ENCODE measurements around the gene PRCP.

The PRCP gene

DNA sequence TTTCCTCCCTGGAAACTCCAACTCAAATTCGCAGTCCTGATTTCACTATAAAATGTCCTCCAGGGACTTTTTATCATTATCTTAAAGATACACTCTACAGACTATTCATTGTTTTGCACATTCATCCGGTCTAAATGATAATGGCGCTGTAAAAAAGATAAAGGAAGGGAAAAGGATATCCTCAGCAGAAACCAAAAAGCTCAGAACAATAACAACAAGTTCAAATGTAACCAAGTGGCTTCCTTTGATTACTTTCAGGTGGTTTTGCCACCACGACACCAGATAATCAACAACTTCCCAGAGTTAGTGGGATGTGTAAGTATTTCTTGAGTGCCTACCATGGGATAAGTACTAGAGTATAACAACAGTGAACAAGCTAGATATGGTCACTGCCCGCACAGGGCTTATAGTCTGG is 26.3 kb downstream of the PRCP start:
- Histone ChIP-seq H3K27me3 (replicated peaks; ENCODE audit: control insufficient read depth, insufficient read depth, low read length) (no peaks in the 10 kb centered on the region), H3K36me3 (ENCODE audit: control insufficient read depth, insufficient read depth, low read length) (no peaks in the 10 kb centered on the region), H3K4me3 (replicated peaks; ENCODE audit: low read depth, low read length) (no peak overlapping the region)
- DNase-seq (ENCODE audit: extremely low read depth, insufficient read length): no peak
- no peak for TF ChIP-seq CTCF (IDR thresholded peaks at IDR 0.05; ENCODE audit: insufficient read depth, low read length, poor library complexity, severe bottlenecking)

GRCh38 chr11:82872377-82873150 is 27.7 kb downstream of the PRCP start:
- H3K27me3 ChIP-seq (replicated peaks; ENCODE audit: control insufficient read depth, insufficient read depth, low read length): no peaks in the 10 kb centered on the region
- no peak for DNase-seq (ENCODE audit: extremely low read depth, insufficient read length)
- no peak for TF ChIP-seq CTCF (IDR thresholded peaks at IDR 0.05; ENCODE audit: insufficient read depth, low read length, poor library complexity, severe bottlenecking)
- no peaks in the 10 kb centered on the region for H3K36me3 ChIP-seq (ENCODE audit: control insufficient read depth, insufficient read depth, low read length)
- H3K4me3 ChIP-seq (replicated peaks; ENCODE audit: low read depth, low read length): no peak overlapping the region

- H3K27me3 ChIP-seq (replicated peaks; ENCODE audit: control insufficient read depth, insufficient read depth, low read length): no peaks in the 10 kb centered on the region
- no peak for TF ChIP-seq CTCF (IDR thresholded peaks at IDR 0.05; ENCODE audit: insufficient read depth, low read length, poor library complexity, severe bottlenecking)
- no peaks in the 10 kb centered on the region for H3K36me3 ChIP-seq (ENCODE audit: control insufficient read depth, insufficient read depth, low read length)
- no peak overlapping the region for H3K4me3 ChIP-seq (replicated peaks; ENCODE audit: low read depth, low read length)
- no peak for DNase-seq (ENCODE audit: extremely low read depth, insufficient read length)
Observed at GRCh38 chr11:82871646-82872045, 28.6 kb downstream of the PRCP start.

DNA sequence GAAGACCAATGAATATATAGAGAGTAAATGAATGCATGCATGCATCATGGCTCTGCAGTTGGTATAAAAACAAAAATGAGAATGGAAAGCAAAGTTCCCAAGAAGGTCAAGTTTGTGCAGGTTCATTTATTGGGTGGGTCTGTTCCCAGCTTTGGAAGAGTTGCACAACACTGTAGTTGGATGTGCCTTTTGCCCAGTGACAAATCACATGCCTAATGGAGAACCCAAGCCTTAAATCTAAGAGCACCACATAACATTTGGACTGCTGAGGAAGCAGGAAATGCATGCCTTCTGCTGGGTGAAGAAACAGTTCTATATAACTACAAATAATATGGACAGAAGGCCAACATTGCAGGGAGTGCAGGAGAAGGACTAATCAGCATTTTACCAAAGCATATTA is 30.6 kb downstream of the PRCP start:
- DNase-seq (ENCODE audit: extremely low read depth, insufficient read length): no peak

GRCh38 chr11:82867495-82868082 is 32.6 kb downstream of the PRCP start:
- Histone ChIP-seq H3K36me3 (ENCODE audit: control insufficient read depth, insufficient read depth, low read length) (no peaks in the 10 kb centered on the region), H3K4me3 (replicated peaks; ENCODE audit: low read depth, low read length) (no peak overlapping the region), H3K27me3 (replicated peaks; ENCODE audit: control insufficient read depth, insufficient read depth, low read length) (no peaks in the 10 kb centered on the region)
- peak; percentile 50 for TF ChIP-seq CTCF (IDR thresholded peaks at IDR 0.05; ENCODE audit: insufficient read depth, low read length, poor library complexity, severe bottlenecking)
- DNase-seq (ENCODE audit: extremely low read depth, insufficient read length): peak; percentile 31

More for the DNA sequence above, 30.6 kb downstream of the PRCP start:
- Histone ChIP-seq H3K27me3 (replicated peaks; ENCODE audit: control insufficient read depth, insufficient read depth, low read length) (no peaks in the 10 kb centered on the region), H3K4me3 (replicated peaks; ENCODE audit: low read depth, low read length) (no peak overlapping the region), H3K36me3 (ENCODE audit: control insufficient read depth, insufficient read depth, low read length) (no peaks in the 10 kb centered on the region)
- no peak for TF ChIP-seq CTCF (IDR thresholded peaks at IDR 0.05; ENCODE audit: insufficient read depth, low read length, poor library complexity, severe bottlenecking)
